ENCODE data around the gene SOX12.
"Not testable (repeated sequence)": the region's sequence is repeated elsewhere in the genome, so short reads cannot be mapped to it uniquely, and the experiment has no call there.

DNA sequence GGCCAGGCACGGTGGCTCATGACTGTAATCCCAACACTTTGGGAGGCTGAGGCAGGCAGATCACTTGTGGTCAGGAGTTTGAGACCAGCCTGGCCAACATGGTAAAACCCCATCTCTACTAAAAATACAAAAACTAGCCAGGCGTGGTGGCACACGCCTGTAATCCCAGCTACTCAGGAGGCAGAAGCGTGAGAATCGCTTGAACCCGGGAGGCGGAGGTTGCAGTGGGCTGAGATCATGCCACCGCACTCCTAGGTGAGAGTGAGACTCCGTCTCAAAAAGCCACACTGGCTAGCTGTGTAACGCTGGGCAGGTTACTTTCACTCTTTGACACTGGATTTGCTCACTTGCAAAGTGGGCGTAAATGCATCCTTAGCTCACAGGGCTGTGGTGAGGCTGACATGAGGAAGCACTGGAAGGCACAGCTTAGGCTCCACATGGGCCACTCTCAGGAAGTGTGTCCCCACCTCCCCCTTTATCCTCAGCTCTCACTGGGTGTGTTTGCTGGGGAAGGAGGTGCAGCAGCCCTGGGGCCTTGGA lies 47.3 kb downstream of the SOX12 start:
- TF ChIP-seq POLR2AphosphoS5 (IDR thresholded peaks at IDR 0.05; ENCODE audit: borderline replicate concordance, low read depth, low read length); EZH2 (IDR thresholded peaks at IDR 0.05); FOXP2 (optimal IDR thresholded peaks at IDR 0.05; ENCODE audit: control extremely low read depth, extremely low read length, insufficient read depth): not testable (repeated sequence)
